Activated CD4-positive, CD25-positive, alpha-beta regulatory T cell (primary cell): ENCODE data around the gene SHROOM3.
"Not testable (repeated sequence)": the region's sequence is repeated elsewhere in the genome, so short reads cannot be mapped to it uniquely, and the experiment has no call there.

ENCODE experiments used
- DNase-seq, 4 experiments: peaks; one replicate each; lab custom pipeline; 2025; lab: John Stamatoyannopoulos, UW

SHROOM3 gene

DNA sequence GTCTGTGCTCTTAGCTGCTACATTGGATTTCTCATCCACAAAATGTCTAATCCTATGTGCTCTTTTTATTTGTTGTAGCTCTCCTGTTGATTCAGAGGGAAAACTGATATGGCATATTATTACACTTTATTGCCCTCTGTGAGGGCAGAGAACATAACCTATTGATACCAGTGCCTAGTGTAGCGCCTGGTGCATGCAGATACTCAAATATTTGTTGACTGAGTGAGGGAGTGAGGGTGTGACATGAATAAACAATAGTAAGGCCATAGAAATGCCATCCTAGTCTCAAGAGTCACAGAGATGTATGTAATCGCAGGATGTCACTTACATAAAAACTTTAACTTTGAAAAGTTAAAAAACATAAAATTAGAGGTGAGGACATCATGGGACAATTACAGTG, 159.1 kb downstream of the SHROOM3 start:
- DNase-seq: no peak

GRCh38 chr4:76595435-76595834, 160.4 kb downstream of the SHROOM3 start:
- no peak for DNase-seq

- DNase-seq: no peak
Observed at GRCh38 chr4:76596713-76597112, 161.7 kb downstream of the SHROOM3 start.

DNA sequence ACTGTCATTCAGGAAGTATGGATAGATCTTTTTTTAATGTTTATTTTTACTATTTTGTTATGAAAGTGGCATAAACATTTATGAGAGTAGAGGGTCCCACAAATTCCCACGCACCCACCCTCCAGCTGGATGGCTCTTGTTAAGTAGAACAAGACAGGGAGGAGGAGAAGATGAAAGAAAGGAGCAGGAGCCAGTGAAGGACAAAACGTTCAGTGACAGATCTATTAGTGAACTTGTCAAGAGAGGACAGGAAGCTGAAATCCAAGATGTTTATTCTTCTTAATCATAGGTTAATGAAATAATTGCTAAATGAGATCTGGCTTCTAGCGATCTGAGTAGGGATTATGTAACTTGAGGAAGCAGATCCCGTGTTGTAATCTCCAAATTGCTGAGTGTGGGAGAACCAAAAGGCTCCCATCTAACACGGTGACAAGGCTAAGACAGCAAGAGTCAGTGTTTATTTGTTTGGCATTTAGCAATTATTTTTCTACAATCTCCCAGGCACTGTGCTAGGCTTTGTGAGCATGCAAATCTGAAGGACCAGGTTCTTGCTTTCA, 162.5 kb downstream of the SHROOM3 start:
- DNase-seq: no peak

GRCh38 chr4:76600447-76600846, 165.4 kb downstream of the SHROOM3 start:
- DNase-seq: no peak

DNA sequence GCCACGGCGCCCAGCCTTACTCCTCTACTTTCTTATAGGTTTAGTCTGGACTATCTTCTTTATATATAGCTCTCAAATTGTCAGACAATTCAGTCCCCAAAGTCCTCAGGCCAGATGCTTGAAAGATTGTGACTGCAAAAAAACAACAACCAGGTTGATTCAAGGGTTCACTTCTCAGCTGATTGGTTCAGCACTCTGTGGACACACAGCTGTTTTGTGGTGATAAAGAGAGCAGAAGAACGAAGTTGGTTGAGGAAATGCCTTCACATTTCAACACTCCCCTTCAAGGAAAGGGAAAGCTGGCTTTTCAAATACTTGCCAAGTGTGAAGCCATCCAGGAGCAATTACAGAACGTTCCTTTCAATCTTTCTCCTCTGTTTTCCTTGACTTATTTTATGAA, 166.8 kb downstream of the SHROOM3 start:
- DNase-seq: no peak

DNA sequence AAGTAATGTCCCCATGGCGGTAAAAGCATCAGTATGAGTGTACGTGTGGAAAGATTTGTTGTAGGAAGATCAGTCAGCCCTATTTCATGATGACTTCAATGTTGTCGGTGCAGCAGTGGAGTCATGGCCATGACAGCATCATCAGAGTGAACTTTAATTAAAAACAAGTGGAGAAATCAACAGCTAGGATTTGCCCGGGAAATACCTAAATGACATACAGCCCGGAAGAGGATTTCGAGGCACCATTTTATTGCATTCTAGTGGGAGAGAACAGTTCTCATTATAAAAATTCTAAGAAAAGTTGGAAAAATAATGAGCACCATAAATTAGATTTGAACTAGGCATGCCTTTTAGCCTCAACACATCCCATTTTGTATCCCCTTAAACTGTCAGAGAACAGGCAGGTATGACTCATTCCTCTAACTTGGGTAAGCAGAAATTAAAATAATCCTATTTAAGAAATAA, 170.1 kb downstream of the SHROOM3 start:
- no peak for DNase-seq

DNA sequence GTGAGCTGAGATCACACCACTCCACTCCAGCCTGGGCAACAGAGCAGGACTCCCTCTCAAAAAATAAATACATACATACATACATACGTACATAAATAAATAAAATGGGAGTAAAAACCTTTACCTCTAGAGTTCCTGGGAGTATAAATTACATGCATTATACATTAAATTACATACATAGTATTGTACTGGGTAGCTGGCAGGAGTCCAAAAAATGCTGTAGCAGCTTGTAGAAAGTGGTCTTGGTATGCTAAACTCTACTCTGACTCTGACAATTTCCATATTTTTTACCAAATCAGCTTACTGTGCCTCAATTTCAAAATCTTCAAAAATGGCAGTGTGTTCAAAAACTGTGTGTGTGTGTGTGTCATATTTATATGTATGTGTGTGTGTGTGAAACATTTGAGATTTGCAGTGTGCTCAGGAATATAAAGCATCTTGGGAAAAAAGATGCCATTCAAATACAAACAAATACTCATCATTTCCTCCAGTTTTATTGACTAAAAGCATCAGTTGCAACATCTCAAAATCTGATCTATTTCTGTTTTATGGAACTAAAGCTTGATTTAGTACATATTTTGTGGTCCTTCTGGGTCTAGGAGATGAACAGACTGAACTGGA, 171.7 kb downstream of the SHROOM3 start:
- no peak for DNase-seq

DNA sequence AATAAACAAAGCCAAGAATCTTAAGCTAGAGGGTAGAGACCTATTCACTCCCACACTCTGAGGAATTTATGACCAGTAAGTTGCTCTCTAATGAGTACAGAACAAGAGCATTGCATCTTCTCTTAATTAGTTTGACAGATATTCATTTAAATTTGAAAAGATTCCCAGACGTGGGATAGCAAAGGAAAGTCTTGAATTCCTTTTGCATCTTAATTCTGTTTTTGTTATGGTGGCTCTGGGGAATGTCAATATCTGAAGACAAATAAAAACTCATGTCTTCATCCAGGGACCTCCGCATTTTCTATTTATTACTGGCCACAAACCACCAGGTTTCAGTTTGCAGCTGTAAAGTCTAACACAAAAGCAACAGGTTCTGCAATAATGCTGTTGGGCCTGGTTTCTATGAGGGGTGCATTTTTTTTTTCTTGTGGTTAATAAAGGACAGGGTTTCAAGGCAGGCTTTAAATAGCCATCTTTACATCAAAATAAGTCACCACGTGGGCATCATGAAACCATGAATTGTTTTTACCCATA, 172.3 kb downstream of the SHROOM3 start:
- no peak for DNase-seq

- DNase-seq: no peak
Observed at GRCh38 chr4:76607846-76608245, 172.8 kb downstream of the SHROOM3 start.

DNA sequence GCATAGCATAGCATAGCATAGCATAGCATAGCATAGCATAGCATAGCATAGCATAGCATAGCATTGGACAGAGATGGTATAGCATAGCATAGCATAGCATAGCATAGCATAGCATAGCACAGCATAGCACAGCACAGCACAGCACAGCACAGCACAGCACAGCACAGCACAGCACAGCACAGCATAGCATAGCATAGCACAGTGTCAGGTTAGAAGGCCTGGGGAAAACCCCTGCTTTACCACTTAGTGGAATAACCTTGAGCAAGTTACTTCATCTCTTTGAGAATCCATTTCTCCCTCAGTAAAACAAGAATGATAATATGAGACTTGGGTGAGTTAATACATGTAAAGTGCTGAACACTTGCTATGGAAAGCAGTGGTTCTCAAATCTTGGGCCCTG, 173.5 kb downstream of the SHROOM3 start:
- DNase-seq: not testable (repeated sequence)

DNA sequence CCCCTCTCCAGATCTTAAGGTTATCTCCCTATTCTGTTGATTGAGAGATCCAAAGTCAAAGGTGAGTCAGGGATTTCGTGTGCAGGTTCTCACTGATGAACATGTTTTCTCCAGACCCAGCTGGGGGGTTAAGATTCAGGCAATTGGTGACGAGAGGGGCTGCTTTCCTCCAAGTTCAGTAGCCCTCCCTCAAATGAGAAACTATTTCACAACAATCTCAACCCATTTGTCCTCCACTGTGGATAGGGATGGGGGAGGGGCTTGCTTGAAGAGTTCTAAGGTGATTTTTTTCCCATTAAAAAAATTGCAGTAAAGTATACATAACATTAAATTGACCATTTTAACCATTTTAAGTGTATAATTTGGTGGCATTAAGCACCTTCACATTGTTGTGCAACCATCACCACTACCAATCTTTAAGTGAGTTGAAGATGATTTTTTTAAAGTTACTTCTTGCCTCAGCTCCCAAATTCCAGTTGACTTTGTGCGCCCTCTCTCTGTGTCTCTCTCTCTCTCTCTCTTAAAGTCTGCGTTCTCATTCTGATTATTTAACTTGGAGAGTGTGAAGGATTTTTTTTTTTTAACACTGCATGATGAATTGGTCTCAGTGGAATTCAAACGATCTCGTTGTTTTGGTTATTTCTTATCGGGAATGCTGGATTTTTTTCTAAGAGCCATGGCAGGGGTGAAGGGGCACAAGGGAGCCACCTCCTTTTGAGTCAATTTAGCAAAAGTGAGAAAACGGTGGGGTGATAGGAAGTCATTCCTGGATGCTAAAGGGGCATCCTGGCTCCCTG, 175.9 kb downstream of the SHROOM3 start:
- DNase-seq: no peak

GRCh38 chr4:76611616-76612207, 176.7 kb downstream of the SHROOM3 start:
- DNase-seq: no peak

DNA sequence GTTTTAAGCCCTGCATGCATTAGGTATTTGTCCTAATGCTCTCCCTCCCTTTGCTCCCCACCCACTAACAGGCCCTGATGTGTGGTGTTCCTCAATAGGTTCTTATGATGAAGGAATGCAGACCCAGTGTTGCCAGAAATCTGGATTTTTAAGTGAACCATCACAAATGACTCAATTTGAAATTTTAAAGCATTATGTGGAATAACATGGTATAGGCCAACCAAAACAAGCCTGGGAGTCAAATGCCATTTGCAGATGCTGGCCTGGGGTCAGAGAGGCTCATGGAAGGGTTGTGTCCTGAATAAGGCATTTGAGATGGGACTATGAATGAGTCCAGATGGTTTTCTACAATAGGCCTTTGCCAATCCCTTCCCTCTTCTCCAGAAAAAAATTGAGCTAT, 179.6 kb downstream of the SHROOM3 start:
- DNase-seq: no peak

DNA sequence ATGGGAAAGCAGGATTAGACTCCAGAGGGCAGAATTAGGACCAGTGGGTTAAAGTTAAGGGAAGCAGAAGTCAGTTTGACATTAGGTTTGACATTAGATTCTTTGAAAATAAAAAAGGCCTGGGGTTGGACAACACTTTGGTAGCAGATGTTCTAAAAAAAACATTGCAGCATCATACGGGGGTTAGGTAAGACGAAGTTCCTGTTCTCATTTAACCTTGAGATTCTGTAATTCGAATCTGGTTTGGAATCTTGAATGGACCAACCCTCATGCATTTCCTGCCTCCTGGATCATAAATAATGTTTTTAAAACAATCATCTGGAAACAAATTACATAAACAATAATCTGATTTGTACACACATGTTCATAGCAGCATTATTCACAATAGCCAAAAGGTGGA, 181.0 kb downstream of the SHROOM3 start:
- DNase-seq: no peak

GRCh38 chr4:76616526-76616925, 181.5 kb downstream of the SHROOM3 start:
- no peak for DNase-seq

GRCh38 chr4:76620723-76621468, 185.9 kb downstream of the SHROOM3 start:
- DNase-seq: no peak

DNA sequence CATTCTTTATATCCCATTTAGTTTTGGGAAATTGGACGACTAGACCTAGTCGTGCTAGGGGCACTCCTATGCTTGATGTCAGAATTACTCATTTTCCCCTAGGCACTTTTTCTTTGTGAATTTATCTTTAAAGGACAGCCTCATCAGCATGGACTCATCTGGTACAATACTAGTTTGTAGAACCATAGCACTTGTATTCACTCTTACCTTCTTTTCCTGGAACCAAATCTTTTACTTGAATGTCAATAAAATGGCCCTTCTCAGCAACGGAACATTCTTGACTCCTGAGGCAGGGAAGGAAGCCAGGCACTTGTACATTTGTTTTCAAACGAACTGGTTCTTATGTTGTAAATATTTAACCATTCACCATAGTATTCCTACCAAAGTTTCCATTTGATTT, 187.1 kb downstream of the SHROOM3 start:
- no peak for DNase-seq

GRCh38 chr4:76622717-76623116, 187.7 kb downstream of the SHROOM3 start:
- DNase-seq: no peak

DNA sequence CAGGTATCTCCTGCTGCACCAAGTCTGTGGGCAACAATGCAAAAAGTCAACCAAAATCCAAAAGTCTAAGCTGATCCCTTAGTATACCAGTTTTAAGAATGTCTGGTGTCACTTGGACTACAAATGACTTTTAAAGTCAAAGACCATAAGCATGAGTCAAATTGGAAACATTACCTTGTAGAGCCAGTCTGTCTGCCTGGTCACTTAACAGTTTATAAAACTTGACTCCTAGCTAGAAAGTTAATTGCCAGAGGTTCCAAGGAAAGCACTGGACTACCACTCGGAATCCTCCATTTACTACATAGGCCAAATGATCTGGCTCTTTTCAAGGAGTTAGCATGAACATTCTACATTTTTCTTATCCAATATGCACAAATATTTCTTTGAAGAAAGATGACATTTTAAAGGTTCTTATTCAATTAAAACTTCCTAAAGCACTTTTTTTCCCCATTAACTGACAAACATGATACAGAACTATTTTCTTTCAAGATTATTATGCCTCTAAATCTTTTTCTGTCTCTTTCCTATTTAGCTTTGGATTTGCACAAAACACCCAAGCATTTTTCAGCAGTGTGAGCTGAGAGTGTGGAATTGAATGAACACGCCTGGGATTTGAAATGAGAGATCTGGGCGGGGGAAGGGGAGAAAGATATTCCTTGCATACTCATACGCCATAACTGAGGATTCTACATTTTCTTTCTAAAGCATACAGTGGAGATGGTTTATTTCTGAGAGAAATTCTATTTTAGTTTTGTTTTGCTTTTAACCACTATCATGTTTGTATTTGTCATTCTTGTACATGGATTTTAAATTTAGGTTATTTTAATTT, 188.4 kb downstream of the SHROOM3 start:
- no peak for DNase-seq

GRCh38 chr4:76624241-76624681, 189.2 kb downstream of the SHROOM3 start:
- no peak for DNase-seq
